NK-92 treated with Interleukin-12 subunit alpha and Interleukin-12 subunit beta, amount 100 ng/mL, for 24 hours (cell line): Measurements from ENCODE around the gene CEP104.
A peak's percentile ranks its signal among the peaks of the same experiment; 100 is the strongest.

Experiments used
- DNase-seq: peaks from one replicate; lab custom pipeline; 2025; lab: John Stamatoyannopoulos, UW

CEP104 gene

GRCh38 chr1:3799976-3800685 is 56.9 kb downstream of the CEP104 start:
- DNase-seq = no peak

- peak; percentile 82 for DNase-seq
These were observed 60.6 kb downstream of the CEP104 start, which contains the start of gene LRRC47 for GRCh38 chr1:3796215-3797061. Gene LRRC47, minus strand, starts transcription at chr1:3796498. Its CDS starts 22 bp downstream, at chr1:3796476.

GRCh38 chr1:3795453-3796214 is 61.4 kb downstream of the CEP104 start:
- DNase-seq = no peak

GRCh38 chr1:3790952-3791351 is 66.1 kb downstream of the CEP104 start:
- no peak for DNase-seq

GRCh38 chr1:3790500-3790923 is 66.5 kb downstream of the CEP104 start:
- no peak for DNase-seq

GRCh38 chr1:3789421-3790300 is 67.3 kb downstream of the CEP104 start:
- no peak for DNase-seq

- no peak for DNase-seq
These were observed 68.1 kb downstream of the CEP104 start for GRCh38 chr1:3788756-3789420.

GRCh38 chr1:3787745-3788605 is 69.0 kb downstream of the CEP104 start:
- DNase-seq = no peak

- DNase-seq = no peak
These were observed 69.7 kb downstream of the CEP104 start for GRCh38 chr1:3787349-3787715.

- DNase-seq = no peak
These were observed 70.3 kb downstream of the CEP104 start for GRCh38 chr1:3786468-3787348.

GRCh38 chr1:3785456-3786157 is 71.4 kb downstream of the CEP104 start:
- no peak for DNase-seq

- DNase-seq = no peak
These were observed 72.0 kb downstream of the CEP104 start for GRCh38 chr1:3785045-3785444.

- DNase-seq = no peak
These were observed 73.1 kb downstream of the CEP104 start for GRCh38 chr1:3783651-3784474.

- DNase-seq = no peak
These were observed 76.1 kb downstream of the CEP104 start for GRCh38 chr1:3780901-3781300.

GRCh38 chr1:3779912-3780416 is 77.0 kb downstream of the CEP104 start:
- DNase-seq = no peak

GRCh38 chr1:3779265-3779911 is 77.6 kb downstream of the CEP104 start:
- no peak for DNase-seq
